ENCODE measurements around the gene SLC43A1.

Gene SLC43A1

GRCh38 chr11:57487021-57487778, 28.3 kb downstream of the SLC43A1 start:
- TF ChIP-seq CTCF (conservative IDR thresholded peaks at IDR 0.05; ENCODE audit: control insufficient read depth, insufficient read depth, low read depth, low read length): no peak
- no peak for DNase-seq (ENCODE audit: low read depth)
- H3K4me3 ChIP-seq (ENCODE audit: control insufficient read depth, low read depth, low read length): no peak overlapping the region

GRCh38 chr11:57485217-57485990, 30.1 kb downstream of the SLC43A1 start:
- peak; percentile 82 for DNase-seq (ENCODE audit: low read depth)
- H3K4me3 ChIP-seq (ENCODE audit: control insufficient read depth, low read depth, low read length): no peak overlapping the region
- no peak for TF ChIP-seq CTCF (conservative IDR thresholded peaks at IDR 0.05; ENCODE audit: control insufficient read depth, insufficient read depth, low read depth, low read length)

- no peak for TF ChIP-seq CTCF (conservative IDR thresholded peaks at IDR 0.05; ENCODE audit: control insufficient read depth, insufficient read depth, low read depth, low read length)
- no peak for DNase-seq (ENCODE audit: low read depth)
- H3K4me3 ChIP-seq (ENCODE audit: control insufficient read depth, low read depth, low read length): no peak overlapping the region
Observed at GRCh38 chr11:57484141-57484710, 31.3 kb downstream of the SLC43A1 start.

- no peak for TF ChIP-seq CTCF (conservative IDR thresholded peaks at IDR 0.05; ENCODE audit: control insufficient read depth, insufficient read depth, low read depth, low read length)
- no peak overlapping the region for H3K4me3 ChIP-seq (ENCODE audit: control insufficient read depth, low read depth, low read length)
- no peak for DNase-seq (ENCODE audit: low read depth)
Observed at GRCh38 chr11:57483562-57483918, 32.0 kb downstream of the SLC43A1 start.

- H3K4me3 ChIP-seq (ENCODE audit: control insufficient read depth, low read depth, low read length): peak overlapping the region; percentile 37
- DNase-seq (ENCODE audit: low read depth): peak; percentile 35
- TF ChIP-seq CTCF (conservative IDR thresholded peaks at IDR 0.05; ENCODE audit: control insufficient read depth, insufficient read depth, low read depth, low read length): peak; percentile 41
Observed at GRCh38 chr11:57482782-57483561, 32.5 kb downstream of the SLC43A1 start.
